Fibroblast of peridontal ligament (primary cell): ENCODE results near the gene ITGA11.

Experiments
- DNase-seq: peaks from one replicate; pipeline ENCODE4 v3.0.0-alpha.2; 2010; ENCODE audit errors: extremely low read depth

Gene ITGA11

GRCh38 chr15:68373028-68373427 lies 58.9 kb downstream of the ITGA11 start:
- no peak for DNase-seq

GRCh38 chr15:68372291-68372811 lies 59.6 kb downstream of the ITGA11 start:
- no peak for DNase-seq

GRCh38 chr15:68371851-68372250 lies 60.1 kb downstream of the ITGA11 start:
- no peak for DNase-seq

- DNase-seq: no peak
These were observed 60.8 kb downstream of the ITGA11 start for GRCh38 chr15:68371160-68371559.

- no peak for DNase-seq
These were observed 61.2 kb downstream of the ITGA11 start for GRCh38 chr15:68370768-68371151.

- DNase-seq: no peak
These were observed 61.8 kb downstream of the ITGA11 start for GRCh38 chr15:68369931-68370767.

- DNase-seq: peak; percentile 25
These were observed 63.1 kb downstream of the ITGA11 start for GRCh38 chr15:68368731-68369435.

- no peak for DNase-seq
These were observed 64.0 kb downstream of the ITGA11 start for GRCh38 chr15:68367992-68368391.

- DNase-seq: no peak
These were observed 64.7 kb downstream of the ITGA11 start for GRCh38 chr15:68367226-68367625.

GRCh38 chr15:68366314-68366713 lies 65.6 kb downstream of the ITGA11 start:
- DNase-seq: no peak

GRCh38 chr15:68365770-68366169 lies 66.2 kb downstream of the ITGA11 start:
- DNase-seq: no peak

- DNase-seq: no peak
These were observed 66.7 kb downstream of the ITGA11 start for GRCh38 chr15:68365140-68365745.

GRCh38 chr15:68364660-68365035 lies 67.3 kb downstream of the ITGA11 start:
- no peak for DNase-seq

GRCh38 chr15:68364028-68364659 lies 67.8 kb downstream of the ITGA11 start:
- DNase-seq: peak; percentile 57

- DNase-seq: no peak
These were observed 68.6 kb downstream of the ITGA11 start for GRCh38 chr15:68363353-68363752.

- no peak for DNase-seq
These were observed 69.3 kb downstream of the ITGA11 start for GRCh38 chr15:68362537-68363126.

- no peak for DNase-seq
These were observed 71.2 kb downstream of the ITGA11 start for GRCh38 chr15:68360721-68361120.

GRCh38 chr15:68356778-68357177 lies 75.2 kb downstream of the ITGA11 start:
- DNase-seq: no peak

- peak; percentile 64 for DNase-seq
These were observed 77.0 kb downstream of the ITGA11 start for GRCh38 chr15:68354923-68355322.

GRCh38 chr15:68354268-68354667 lies 77.7 kb downstream of the ITGA11 start:
- DNase-seq: no peak

GRCh38 chr15:68353421-68354135 lies 78.4 kb downstream of the ITGA11 start:
- DNase-seq: peak; percentile 59
